Measurements from ENCODE around the gene USP21. TPM values are rescaled to one million over a fixed set of nuclear protein-coding genes. Genes with fewer than 3 reads are reported as not detected.
A peak's percentile ranks its signal among the peaks of the same experiment; 100 is the strongest.

USP21 gene
- total and polyA plus RNA-seq, 9 of the 15 experiments (the other 6 are each of a cell fraction or from before 2014, with no cell fraction given) = 4.9 to 52.4 (median 21.6) TPM

- TF ChIP-seq HOMEZ (CRISPR knock-in tag; IDR thresholded peaks at IDR 0.05) (no peak), FOXP1 (CRISPR knock-in tag; IDR thresholded peaks at IDR 0.05) (no peak), FOSL1 (tag; conservative IDR thresholded peaks at IDR 0.05) (peak; percentile 29; the same call in 1 of the 2 replicates), SAFB2 (IDR thresholded peaks at IDR 0.05; ENCODE audit: borderline replicate concordance, low read depth, low read length, severe bottlenecking) (no peak), ZBTB11 (CRISPR knock-in tag; IDR thresholded peaks at IDR 0.05) (peak in 1 of 3 experiments; percentile 50; a peak in 2 of 6 replicates), KDM2B (CRISPR knock-in tag; IDR thresholded peaks at IDR 0.05) (no peak), ZNF146 (CRISPR knock-in tag; IDR thresholded peaks at IDR 0.05; ENCODE audit: unreplicated experiment) (no peak), SIX5 (IDR thresholded peaks at IDR 0.05; ENCODE audit: borderline replicate concordance in 1 of 2, insufficient read depth in 1 of 2, low read depth in 1 of 2, low read length in 2 of 2) (no peak), HSF4 (CRISPR knock-in tag; IDR thresholded peaks at IDR 0.05; ENCODE audit: borderline replicate concordance) (no peak), HMGN3 (IDR thresholded peaks at IDR 0.05; ENCODE audit: borderline replicate concordance, extremely low read depth, insufficient read length, low read depth, low read length) (no peak), ZNF121 (CRISPR knock-in tag; conservative IDR thresholded peaks at IDR 0.05) (no peak), KDM5B (IDR thresholded peaks at IDR 0.05; ENCODE audit: insufficient replicate concordance, low read depth, low read length) (peak; percentile 31), KDM1A (IDR thresholded peaks at IDR 0.05) (peak; percentile 34 to 54; a peak in 3 of 4 replicates), GATAD2B (IDR thresholded peaks at IDR 0.05; ENCODE audit: borderline replicate concordance) (peak; percentile 6; the same call in 1 of the 2 replicates), SOX6 (IDR thresholded peaks at IDR 0.05) (no peak), CHD4 (IDR thresholded peaks at IDR 0.05; ENCODE audit: insufficient read depth, insufficient replicate concordance, low read depth, low read length, poor library complexity, severe bottlenecking) (no peak), ARNT (IDR thresholded peaks at IDR 0.05) (no peak), ILK (tag; IDR thresholded peaks at IDR 0.05; ENCODE audit: borderline replicate concordance, low read depth) (no peak), HNRNPLL (IDR thresholded peaks at IDR 0.05; ENCODE audit: low read depth, low read length, poor library complexity, severe bottlenecking) (peak; percentile 1), TOE1 (IDR thresholded peaks at IDR 0.05; ENCODE audit: borderline replicate concordance) (no peak), TOE1 (CRISPR knock-in tag; IDR thresholded peaks at IDR 0.05; ENCODE audit: borderline replicate concordance, low read depth) (0 out of 2 replicates have a peak, but pooled peaks have one; percentile 7), MTA2 (IDR thresholded peaks at IDR 0.05; ENCODE audit: low read depth) (0 out of 2 replicates have a peak, but pooled peaks have one; percentile 2), POLR2A (conservative IDR thresholded peaks at IDR 0.05) (no peak), DIDO1 (tag; IDR thresholded peaks at IDR 0.05; ENCODE audit: low read depth) (no peak)
Observed at GRCh38 chr1:161133220-161133740, 26.0 kb upstream of the USP21 start (continued).
